Activated CD8-positive, alpha-beta memory T cell treated with anti-CD3 and anti-CD28 coated beads for 24 hours (primary cell): ENCODE measurements around the gene SLC10A7.
"Not testable (repeated sequence)": the region's sequence is repeated elsewhere in the genome, so short reads cannot be mapped to it uniquely, and the experiment has no call there.

Source experiments
- DNase-seq: peaks from one replicate; pipeline ENCODE4 v3.0.0-alpha.2; 2020

The SLC10A7 gene

DNA sequence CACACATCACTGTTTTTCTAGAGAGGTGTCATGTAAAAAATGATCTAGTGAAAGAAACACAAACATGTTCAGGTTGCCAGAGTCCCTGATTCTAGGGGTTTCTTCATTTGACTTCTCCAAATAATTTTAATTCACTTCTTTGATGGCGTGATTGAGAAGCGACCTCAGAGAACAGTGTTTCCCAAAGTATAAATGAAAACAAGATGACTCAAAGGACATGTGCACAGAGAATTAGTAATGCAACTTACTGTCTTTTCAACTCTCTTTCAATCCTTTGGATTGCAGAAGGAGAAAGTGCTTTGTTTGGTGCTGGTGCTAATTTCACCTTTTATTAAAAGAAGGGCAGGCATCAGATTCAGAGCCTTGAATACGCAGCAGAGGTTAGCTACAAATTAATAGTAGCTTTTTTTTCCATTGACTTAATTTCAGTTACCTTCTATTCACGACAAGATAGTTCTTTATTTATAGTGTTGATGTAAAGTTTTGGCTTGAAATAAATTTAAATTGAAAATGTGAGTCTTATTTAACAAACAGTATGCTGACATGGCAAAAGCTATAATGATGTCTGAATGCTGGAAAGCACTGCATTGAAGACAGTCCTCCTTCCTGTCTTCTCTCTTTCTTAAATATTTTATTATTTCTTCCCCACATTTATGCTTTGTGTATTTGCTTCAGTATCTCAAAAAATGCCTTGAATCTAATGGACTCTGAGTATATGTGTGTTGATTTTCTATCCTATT is 85.1 kb downstream of the SLC10A7 start:
- no peak for DNase-seq

DNA sequence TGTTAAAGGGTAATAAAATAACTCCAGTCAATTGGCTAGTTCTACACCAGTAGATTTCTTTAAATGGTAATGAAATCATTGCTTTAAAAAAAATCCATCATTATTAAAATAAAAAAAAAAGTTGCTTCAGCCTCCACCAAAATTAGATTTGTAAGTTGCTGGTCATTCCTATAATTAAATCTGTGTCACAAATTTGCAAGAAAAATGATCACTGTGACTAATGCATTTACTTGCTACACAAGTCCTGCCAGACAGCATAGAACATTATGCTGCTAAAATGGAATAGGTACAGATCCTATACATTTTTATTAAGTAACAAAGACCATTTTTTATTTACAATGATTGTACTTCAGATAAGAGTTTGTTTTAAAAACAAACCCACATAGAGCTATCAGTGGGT is 85.8 kb downstream of the SLC10A7 start:
- no peak for DNase-seq

DNA sequence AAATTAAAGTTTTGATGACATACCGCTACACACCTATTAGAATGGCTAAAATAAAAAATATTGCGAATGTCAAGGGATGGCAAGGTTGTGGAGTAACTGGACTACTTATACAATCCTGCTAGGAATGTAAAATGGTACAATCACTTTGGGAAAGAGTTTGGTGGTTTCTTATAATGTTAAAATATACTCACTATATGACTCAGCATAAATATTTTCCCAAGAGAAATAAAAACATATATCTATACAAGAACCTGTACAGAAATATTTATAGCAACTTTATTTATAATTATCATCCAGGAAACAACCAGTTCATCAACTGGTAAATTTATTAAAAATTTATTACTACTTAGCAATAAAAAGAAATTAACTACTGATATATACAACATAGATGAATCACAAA is 89.7 kb downstream of the SLC10A7 start:
- no peak for DNase-seq

DNA sequence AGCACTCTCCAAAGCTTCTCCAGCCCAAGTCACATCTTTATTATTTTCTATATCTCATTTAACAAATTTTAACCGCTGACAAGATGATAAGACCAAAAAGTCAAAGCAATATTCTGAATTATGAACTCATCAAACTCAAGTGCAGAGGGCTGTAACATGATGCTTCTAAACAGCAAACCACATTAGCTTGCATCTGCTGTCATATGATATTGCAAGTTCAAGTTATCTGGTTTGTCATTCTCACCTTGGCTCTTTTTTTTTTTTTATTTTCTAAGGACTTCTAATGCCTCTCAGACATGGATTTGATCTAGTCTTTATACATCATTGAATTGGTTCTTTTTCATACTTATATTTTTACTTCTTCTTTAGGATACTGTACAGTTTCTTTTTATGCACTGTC is 93.4 kb downstream of the SLC10A7 start:
- no peak for DNase-seq

DNA sequence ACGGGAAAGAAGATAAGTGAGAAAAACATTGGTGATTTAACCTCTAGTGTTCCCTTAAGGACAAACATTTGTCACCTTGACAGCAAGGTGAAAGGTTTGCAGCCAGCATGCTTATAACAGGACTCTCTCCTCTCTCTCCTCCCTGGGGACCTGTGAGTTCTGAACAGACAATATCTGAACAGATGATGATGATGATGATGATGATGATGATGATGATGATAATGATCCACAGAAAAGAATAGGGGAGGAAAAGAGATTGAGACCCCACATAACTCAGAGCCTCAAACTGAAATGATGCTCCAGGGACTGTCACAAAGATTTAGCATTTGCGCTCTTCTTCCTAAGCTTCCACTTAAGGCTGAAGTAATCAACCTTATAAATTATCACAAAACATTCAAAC is 103.9 kb downstream of the SLC10A7 start:
- no peak for DNase-seq

DNA sequence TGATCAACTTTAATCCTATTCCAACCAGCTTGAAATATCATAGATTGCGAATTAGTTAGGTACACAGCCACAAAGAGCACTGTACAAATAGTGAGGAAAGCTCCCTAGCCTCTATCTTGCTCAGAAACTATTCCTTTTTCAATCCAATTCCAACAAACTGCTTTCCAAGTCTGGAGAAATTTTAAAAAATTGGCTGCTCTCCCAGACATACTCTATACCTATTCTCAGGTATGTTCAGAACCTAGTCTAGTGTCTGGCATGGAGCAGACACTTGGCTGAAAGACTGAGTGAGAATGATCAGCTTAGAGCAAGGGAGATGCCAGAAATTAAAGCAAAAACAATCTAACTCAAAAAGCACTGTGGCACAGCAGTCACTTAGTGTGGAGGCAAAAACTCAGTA is 105.9 kb downstream of the SLC10A7 start:
- DNase-seq = no peak

DNA sequence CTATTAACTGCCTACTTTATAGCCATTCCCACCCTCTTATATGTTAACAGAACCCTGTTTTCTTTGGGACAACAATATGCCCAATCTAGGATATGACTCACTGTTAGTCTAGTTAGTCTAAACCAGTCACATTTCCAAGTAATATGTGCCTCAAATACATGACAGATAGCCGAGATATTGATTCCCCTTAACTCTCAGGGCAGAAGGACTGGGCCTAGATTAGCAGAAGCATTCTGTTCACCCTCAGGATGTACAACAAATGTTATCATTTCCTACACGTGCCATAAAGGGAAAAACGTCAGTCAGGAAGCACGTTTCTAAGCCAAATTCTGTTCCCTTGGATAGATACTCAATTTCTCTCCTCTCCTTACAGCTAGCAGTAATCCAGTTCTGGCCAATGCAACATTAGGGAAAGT is 114.1 kb downstream of the SLC10A7 start:
- DNase-seq = no peak

DNA sequence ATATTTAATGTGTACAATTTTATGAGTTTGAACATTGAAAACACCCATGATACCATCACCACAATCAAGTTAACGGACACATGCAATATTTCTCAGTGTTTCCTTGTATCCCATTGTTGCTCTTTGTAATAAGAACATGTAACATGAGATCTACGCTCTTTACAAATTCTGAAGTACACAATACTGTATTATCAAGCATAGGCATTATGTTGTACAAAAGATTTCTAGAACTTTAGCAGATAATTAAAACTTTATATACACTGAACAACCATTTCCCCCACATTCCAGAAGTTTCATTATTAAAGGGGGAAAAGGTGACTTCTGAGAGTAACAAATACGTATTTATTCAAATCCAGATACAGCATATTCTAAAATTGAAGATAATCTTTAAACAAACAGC is 114.5 kb downstream of the SLC10A7 start:
- no peak for DNase-seq

DNA sequence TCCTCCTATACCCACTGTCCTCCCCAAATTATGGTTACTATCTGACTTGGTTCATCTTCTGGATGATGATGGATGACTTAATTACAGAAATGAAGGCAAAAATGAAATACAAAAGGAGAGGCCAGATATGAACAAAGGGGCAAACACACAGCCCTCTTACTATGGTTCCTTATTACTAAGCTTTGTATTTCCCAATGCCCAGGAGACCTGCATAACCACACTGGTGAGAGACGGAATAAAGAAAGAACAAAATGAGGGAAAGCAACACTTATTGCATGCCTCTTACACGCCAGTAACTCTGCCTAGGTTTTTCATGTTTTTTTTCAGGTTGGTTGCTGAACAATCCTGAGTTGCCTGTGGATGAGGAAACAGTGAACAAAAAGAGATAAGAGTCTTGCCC is 120.5 kb downstream of the SLC10A7 start:
- DNase-seq = no peak

DNA sequence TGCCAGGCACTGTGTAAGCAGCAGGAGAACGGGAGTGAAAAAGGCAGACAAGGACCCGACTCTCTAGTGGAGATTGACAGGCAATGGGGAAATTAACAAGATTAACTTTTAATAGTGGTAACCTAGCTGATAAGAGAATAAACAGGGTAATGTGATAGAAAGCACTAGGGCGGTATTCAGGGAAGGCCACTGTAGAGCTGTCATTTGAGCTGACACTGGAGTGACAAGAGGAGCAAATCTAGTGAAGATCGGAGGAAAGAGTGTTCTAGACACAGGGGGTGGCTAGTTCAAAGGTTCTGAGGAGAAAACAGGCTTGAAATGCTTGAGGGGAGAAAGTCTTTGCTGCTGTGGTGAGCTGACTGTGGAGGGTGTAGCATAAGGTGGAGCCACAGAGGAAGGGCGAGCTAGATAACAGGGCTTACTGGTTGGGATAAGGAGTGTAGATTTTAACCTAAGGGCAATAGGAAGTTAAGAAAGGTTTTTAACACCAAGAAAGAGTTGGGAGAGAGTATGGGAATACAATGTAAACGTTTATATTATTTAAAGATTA is 122.8 kb downstream of the SLC10A7 start:
- DNase-seq = no peak

DNA sequence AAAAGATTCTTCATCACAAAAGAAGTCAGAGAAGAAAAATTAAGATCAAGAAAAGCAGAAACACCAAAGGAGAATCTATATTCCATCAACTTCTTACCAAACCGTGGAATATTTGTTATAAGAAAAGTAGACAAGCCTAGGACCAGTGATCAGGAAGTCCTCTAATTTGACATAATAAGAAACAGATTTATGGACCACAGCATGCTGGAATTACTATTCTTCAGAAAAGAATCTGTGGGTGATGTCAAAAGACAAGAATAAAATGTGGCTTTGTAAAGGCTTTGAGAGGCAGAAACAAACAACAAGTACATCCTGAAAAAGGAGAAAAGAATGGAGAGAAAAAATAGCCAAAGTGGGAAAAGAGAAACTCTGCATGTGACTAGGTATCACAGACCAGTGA is 123.3 kb downstream of the SLC10A7 start:
- no peak for DNase-seq

DNA sequence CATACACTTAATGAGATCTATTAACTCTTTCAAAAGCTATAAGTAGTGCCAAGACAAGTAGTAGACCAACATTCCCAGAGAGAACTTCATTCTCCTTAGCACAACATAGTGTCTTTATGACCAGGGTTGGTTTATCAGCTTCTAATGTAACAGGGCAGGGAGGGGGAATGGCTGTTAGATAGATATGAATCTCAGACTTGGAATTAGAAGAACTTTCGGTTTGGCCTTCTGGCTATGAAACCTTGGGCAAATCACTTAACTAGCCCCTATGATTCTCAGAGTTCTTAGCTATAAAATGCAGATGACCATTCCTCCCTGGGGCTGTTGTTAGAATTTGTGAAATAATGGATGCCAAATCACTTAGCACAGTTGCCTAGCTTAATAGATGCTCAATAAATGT is 132.2 kb downstream of the SLC10A7 start:
- no peak for DNase-seq

DNA sequence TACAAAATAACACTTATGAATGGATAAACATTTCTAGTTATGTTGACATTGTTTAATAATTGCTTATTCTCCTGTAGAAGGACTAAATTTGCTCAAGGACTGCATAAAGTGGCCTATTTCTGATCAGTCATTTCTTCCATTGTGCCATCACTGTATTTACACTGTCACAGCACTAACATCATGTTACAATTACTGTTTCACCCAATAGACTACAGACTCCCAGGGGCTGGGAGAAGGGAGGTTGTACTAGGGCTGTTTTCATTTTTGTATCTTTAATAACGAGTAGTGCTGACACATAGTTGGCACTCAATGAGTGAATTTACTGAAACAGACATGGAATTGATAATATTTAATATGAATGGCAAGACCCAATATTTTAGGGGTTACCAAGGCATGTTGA is 139.5 kb downstream of the SLC10A7 start:
- DNase-seq = no peak

DNA sequence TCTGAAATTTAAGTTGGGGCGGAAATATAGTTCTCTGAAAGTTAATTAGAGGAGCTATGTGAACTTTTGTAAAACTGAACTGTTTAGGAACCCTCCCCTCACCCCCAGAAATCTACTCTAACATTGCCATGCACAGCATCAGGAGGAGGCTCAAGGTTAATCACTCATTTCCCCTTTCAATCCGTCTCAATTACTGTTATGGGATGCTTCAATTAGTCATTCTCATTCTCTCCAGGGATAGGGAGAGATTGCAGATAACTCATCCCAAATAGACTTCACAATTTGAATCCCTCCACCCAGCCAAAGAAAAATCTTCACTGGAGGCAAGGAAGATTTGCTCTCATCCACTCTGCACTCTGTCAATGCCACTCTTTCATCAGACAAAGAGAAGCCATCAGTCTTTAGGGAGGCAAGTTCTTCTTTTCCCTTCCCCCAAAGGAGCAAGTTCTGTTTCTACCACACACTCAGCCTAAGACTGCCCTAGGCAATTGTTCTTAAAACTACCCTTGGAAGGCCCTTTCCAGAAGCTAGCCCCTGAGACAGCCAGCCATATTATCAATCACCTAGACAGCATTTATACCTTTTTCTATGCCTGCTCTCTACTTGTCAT is 140.4 kb downstream of the SLC10A7 start:
- no peak for DNase-seq

DNA sequence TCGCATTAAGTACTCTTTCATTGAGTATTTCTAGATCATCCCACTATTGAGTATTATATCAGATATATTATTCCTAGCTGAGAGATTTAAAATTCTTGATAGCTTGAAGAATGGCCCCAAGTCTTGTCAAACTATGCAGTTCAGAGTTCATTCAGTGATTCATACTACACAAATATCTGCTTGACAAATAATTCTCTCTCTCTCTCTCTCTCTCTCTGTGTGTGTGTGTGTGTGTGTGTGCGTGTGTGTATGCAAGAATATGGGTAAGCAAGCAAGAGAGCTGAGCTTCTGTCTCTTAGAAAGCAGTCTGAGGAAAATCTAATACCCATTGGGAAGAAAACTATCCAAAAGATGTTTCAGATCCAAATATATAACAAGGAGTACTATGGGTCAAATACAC is 142.0 kb downstream of the SLC10A7 start:
- no peak for DNase-seq

DNA sequence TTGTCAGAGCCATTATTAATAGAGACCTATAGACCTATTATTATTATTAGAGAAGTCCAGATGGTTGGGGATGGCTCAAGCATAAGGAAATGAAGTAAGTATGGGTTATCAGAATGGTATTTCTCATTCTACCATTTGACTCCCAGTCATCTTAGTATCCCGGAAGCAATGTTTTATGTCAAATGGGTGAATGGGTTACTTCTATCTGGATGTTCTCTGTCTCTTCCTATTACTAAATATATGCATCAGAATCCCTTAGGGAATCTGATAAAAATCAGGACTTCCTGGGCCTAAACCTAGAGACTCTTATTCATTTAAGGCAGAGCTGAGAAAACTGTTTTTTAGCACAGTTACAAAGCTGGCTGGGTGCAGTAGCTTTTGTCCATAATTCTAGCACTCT is 149.9 kb downstream of the SLC10A7 start:
- DNase-seq = no peak

DNA sequence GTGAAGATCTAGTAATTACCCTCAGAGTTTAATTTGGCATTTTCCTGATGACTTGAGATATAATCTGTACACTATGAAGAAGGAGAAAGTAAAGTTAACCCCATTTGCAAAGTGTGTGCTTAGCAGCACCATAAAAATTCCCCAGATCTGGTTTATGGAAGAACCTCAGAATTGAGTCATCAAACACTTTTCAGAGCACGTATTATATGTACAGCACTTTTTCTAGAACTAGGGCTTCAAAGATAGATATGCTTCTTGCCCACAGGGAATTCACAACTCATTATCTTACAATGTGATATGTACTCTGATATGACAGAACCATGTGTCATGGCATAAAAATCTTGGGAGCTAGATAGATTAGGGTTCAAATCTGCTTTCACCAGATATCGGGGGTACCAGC is 150.9 kb downstream of the SLC10A7 start:
- DNase-seq = no peak

DNA sequence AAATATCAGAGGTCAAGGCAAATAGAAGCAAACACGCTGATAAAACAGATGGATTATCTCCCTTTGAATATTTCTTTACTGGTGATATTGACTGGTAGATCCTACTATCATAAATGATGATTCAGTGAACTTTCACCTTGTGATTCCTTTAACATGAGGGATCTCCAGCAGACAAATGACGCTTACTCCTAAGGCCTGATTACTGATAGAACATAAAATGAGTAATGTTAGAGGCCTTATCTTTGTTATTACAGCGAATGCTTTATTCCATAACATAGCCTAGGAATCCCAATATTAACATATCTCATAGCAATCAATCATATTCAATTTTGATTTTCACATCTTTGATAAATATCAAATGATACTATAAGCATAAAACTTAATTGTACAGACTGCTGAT is 152.3 kb downstream of the SLC10A7 start:
- DNase-seq = no peak

DNA sequence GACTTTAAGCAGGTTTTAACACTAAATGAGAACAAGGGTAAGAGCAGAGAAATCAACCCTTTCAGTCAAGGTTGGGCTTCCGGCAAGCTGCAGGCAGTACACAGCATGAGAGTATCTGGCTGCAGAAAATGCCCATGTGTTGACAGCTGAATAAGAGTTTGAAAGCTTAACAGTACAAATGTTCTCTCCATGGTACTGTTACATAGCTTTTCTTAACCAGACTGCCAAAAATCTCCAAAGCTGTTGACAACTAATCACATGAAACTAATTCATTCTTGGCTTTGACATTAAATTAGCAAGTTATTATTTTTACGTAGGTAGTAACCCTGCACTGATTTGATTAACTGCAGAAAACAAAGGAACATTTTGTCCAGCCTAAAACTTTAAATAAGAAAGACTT is 153.5 kb downstream of the SLC10A7 start:
- DNase-seq = no peak

DNA sequence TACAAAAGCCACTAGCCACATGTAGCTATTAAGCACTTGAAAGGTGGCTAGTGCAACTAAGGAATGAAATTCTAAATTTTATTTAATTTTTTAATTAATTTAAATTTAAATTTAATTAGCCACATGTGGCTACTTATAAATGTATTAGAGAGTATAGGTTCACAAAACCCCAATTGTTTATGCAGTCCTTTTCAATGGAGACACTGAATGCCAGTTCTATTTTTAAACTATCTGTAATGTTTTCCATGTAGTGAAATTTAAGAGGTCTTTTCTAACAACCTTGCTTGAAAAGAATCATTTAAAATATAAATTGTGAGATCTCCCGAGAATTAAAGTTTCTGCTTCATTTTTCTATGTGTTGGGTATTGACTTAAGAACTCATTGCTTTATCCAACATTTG is 154.4 kb downstream of the SLC10A7 start:
- DNase-seq = no peak

DNA sequence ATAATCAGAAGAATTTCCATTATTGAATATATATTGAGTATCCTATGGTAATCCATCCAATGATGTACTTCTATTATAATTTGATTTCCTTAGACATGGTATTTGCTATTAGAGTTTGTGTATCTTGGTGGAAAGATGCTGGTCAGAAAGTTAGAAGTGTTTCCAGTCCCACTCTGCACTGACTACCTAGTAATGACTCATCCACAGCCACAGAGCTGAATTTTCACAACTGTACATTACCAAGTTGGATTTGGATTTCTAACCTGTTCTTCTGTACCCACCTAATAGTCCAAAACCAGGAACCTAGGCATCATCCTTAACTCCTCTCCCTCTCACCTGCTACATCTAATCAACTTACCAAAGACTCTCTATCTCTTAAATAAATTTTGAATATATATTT is 162.0 kb downstream of the SLC10A7 start:
- DNase-seq = no peak

DNA sequence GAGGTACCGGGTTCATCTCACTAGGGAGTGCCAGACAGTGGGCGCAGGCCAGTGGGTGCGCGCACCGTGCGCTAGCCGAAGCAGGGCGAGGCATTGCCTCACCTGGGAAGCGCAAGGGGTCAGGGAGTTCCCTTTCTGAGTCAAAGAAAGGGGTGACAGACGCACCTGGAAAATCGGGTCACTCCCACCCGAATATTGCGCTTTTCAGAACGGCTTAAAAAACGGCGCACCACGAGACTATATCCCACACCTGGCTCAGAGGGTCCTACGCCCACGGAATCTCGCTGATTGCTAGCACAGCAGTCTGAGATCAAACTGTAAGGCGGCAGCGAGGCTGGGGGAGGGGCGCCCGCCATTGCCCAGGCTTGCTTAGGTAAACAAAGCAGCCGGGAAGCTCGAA is 171.6 kb downstream of the SLC10A7 start:
- DNase-seq = not testable (repeated sequence)

DNA sequence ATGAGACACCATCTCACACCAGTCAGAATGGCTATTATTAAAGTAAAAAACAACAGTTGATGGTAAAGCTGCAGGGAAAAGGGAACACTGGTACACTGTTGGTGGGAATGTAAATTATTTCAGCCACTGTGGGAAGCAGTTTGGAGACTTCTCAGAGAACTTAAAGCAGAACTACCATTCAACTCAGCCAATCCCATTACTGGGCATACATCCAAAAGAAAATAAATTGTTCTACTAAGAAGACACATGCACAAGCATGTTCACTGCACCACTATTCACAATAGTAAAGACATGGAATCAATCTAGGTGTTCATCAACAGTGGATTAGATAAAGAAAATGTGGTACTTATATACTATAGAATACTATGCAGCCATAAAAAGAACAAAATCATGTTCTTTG is 172.4 kb downstream of the SLC10A7 start:
- DNase-seq = no peak

DNA sequence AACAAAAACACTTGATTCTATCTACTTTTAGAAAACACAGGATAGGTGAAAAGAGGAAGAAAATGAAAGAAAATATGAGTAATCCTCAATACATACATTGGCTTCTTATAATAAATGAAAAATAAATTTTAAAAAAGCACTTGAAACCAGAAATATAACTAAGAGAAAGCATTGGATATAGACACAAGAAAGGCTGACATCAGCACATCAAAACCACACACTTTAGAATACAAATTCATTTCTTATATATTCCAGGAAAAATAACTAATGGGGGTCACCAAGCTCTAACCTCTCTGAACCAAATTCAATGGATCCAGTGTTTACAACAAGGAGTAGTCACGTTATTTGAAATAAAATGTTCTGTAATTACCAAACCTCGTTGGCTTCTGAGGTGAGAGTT is 173.9 kb downstream of the SLC10A7 start:
- DNase-seq = no peak

DNA sequence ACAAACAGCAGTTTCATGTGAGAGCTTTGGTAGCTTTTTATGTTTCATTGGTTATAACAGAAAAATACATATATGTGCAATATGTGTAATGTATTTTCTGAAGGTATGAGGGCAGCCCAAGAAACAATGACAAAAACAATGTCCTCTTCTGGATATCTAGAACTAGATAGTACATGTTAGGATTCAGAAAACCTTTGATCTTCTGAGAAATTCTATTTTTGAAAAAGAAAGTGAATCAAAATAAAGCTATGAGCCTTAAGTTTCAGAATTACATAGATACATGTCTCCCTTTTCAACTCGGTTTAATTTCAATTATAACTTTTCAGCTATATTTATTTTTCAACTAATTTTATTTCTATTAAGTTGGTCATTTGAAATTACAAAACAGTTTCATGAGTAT is 175.5 kb downstream of the SLC10A7 start:
- no peak for DNase-seq
